ENCODE measurements around the gene WWOX. TPM values are rescaled to one million over a fixed set of nuclear protein-coding genes. Genes with fewer than 3 reads are reported as not detected.

WWOX gene
- total and polyA plus RNA-seq, 2 of the 13 experiments (the other 11 are each of a cell fraction or from before 2014, with no cell fraction given), result 9.1 to 37.4 TPM

DNA sequence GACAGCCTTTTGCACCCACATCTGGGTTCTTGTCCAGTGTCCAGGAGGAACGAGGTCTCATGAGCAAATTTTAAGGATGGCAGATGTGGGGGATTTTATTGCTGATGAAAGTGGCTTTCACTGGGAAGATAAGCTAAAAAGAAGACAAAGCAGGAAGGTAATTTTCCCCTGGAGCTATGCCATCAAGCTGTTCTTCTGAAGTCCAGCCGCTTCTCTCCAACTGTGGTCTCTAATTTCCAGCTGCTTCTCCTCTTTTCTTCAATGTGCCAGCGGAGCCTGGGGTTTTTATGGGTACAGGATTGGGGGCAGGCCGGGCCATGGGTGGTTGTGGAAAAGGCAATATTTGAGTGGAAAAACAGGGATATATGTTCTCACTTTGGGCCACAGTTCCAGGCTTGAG is 430.8 kb downstream of the WWOX start:
- ChIA-PET CTCF (ENCODE audit: low intra/inter-chr PET ratio, low total read pairs) (no interaction called here), POLR2A (no interaction called here)
- no TSS peak for BruUV-seq (replicated peaks)
- Histone ChIP-seq H2AFZ (ENCODE audit: low read length) (no peak overlapping the region), H3K9me3 (ENCODE audit: low read length) (no peaks in the 10 kb centered on the region), H3K79me2 (ENCODE audit: insufficient read depth, low read length) (no peaks in the 10 kb centered on the region), H3K4me3 (replicated peaks in 1 of 3; ENCODE audit: insufficient read depth in 1 of 3, low read depth in 2 of 3, low read length in 3 of 3) (no peak overlapping the region), H3K4me1 (ENCODE audit: insufficient read depth, low read length) (no peaks in the 10 kb centered on the region), H4K20me1 (ENCODE audit: insufficient read depth, low read length) (no peaks in the 10 kb centered on the region), H3K27me3 (ENCODE audit: control insufficient read depth in 1 of 2, insufficient read depth in 2 of 2, low read length in 2 of 2) (no peaks in the 10 kb centered on the region), H3K36me3 (replicated peaks in 1 of 2; ENCODE audit: control insufficient read depth in 1 of 2, insufficient read depth in 2 of 2, low read length in 2 of 2) (no peaks in the 10 kb centered on the region), H3K4me2 (ENCODE audit: low read depth, low read length) (no peak overlapping the region), H3K9ac (ENCODE audit: insufficient read depth, low read depth, low read length) (no peak overlapping the region), H3K27ac (ENCODE audit: extremely low read length, insufficient read depth, low read length) (no peak overlapping the region)
- ATAC-seq, result no peak
- in situ Hi-C loops (cut with HindIII; ENCODE audit: extremely low pct_ligation_motif_present, low pct_unique_long_range_greater_than_20kb) (no loop called here), intact Hi-C loops (cut with micrococcal nuclease; ENCODE audit: unreplicated experiment) (no loop called here)
- DNase-seq (ENCODE audit: low spot score), result no peak
- TF ChIP-seq, protein P1, sequence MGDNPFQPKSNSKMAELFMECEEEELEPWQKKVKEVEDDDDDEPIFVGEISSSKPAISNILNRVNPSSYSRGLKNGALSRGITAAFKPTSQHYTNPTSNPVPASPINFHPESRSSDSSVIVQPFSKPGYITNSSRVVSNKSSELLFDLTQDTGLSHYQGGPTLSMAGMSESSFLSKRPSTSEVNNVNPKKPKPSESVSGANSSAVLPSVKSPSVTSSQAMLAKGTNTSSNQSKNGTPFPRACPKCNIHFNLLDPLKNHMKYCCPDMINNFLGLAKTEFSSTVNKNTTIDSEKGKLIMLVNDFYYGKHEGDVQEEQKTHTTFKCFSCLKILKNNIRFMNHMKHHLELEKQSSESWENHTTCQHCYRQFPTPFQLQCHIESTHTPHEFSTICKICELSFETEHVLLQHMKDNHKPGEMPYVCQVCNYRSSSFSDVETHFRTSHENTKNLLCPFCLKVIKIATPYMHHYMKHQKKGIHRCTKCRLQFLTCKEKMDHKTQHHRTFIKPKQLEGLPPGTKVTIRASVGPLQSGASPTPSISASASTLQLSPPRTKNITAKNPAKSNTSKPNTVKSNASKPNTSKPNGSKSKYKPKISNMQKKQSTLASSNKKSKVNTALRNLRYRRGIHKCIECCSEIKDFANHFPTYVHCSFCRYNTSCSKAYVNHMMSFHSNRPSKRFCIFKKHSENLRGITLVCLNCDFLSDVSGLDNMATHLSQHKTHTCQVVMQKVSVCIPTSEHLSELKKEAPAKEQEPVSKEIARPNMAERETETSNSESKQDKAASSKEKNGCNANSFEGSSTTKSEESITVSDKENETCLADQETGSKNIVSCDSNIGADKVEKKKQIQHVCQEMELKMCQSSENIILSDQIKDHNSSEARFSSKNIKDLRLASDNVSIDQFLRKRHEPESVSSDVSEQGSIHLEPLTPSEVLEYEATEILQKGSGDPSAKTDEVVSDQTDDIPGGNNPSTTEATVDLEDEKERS (CRISPR knock-in tag; IDR thresholded peaks at IDR 0.05), result no peak
- TF ChIP-seq IKZF5 (CRISPR knock-in tag; IDR thresholded peaks at IDR 0.05) (no peak), EHMT2 (IDR thresholded peaks at IDR 0.05; ENCODE audit: borderline replicate concordance, low read depth, low read length) (no peak), KDM4B (CRISPR knock-in tag; IDR thresholded peaks at IDR 0.05) (no peak), ZKSCAN5 (CRISPR knock-in tag; IDR thresholded peaks at IDR 0.05) (no peak), ZNF564 (CRISPR knock-in tag; IDR thresholded peaks at IDR 0.05) (no peak), KAT8 (CRISPR knock-in tag; IDR thresholded peaks at IDR 0.05) (no peak), SOX6 (IDR thresholded peaks at IDR 0.05) (no peak), SOX6 (CRISPR knock-in tag; IDR thresholded peaks at IDR 0.05) (no peak), SOX5 (CRISPR knock-in tag; IDR thresholded peaks at IDR 0.05; ENCODE audit: borderline replicate concordance) (no peak), GTF3A (CRISPR knock-in tag; conservative IDR thresholded peaks at IDR 0.05) (no peak), ERF (CRISPR knock-in tag; IDR thresholded peaks at IDR 0.05) (no peak), TSC22D2 (CRISPR knock-in tag; IDR thresholded peaks at IDR 0.05; ENCODE audit: borderline replicate concordance) (no peak), TRIM22 (IDR thresholded peaks at IDR 0.05) (no peak)
- TF ChIP-seq, protein P2, sequence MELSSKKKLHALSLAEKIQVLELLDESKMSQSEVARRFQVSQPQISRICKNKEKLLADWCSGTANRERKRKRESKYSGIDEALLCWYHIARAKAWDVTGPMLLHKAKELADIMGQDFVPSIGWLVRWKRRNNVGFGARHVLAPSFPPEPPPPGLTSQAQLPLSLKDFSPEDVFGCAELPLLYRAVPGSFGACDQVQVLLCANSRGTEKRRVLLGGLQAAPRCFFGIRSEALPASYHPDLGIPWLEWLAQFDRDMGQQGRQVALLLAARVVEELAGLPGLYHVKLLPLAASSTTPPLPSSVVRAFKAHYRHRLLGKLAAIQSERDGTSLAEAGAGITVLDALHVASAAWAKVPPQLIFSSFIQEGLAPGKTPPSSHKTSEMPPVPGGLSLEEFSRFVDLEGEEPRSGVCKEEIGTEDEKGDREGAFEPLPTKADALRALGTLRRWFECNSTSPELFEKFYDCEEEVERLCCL (CRISPR knock-in tag; IDR thresholded peaks at IDR 0.05; ENCODE audit: borderline replicate concordance), result no peak
- FAIRE-seq, result no peak
- WGBS (ENCODE audit: low lambda C conversion rate), result 67% methylated on average over 4 of the region's 4 CpGs
